Measurements from ENCODE around the gene LACRT.

LACRT gene

DNA sequence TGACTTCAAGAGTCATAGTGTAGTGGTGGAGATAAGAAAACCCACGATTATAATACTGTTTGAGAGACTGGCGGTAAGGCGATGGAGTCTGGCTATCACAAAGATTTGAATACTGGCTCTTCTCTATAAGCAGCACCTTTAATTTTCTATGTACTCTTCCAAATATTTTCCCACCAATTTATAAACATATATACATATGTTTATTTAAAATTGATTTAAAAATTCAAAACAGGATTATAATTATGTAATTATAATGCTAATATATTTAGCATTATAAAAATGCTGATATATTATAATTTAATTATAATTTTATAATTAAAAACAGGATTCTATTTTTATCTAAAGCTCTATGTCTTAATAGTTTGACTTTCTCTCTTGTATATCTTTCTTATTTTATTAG lies 28.9 kb upstream of the LACRT start:
- no peak for DNase-seq (ENCODE audit: extremely low read depth, low read depth)
- no peak overlapping the region for H3K4me3 ChIP-seq (replicated peaks; ENCODE audit: low read depth, low read length)
- TF ChIP-seq, protein P1, sequence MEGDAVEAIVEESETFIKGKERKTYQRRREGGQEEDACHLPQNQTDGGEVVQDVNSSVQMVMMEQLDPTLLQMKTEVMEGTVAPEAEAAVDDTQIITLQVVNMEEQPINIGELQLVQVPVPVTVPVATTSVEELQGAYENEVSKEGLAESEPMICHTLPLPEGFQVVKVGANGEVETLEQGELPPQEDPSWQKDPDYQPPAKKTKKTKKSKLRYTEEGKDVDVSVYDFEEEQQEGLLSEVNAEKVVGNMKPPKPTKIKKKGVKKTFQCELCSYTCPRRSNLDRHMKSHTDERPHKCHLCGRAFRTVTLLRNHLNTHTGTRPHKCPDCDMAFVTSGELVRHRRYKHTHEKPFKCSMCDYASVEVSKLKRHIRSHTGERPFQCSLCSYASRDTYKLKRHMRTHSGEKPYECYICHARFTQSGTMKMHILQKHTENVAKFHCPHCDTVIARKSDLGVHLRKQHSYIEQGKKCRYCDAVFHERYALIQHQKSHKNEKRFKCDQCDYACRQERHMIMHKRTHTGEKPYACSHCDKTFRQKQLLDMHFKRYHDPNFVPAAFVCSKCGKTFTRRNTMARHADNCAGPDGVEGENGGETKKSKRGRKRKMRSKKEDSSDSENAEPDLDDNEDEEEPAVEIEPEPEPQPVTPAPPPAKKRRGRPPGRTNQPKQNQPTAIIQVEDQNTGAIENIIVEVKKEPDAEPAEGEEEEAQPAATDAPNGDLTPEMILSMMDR (IDR thresholded peaks at IDR 0.05; ENCODE audit: low read depth, low read length, missing control alignments), result no peak

DNA sequence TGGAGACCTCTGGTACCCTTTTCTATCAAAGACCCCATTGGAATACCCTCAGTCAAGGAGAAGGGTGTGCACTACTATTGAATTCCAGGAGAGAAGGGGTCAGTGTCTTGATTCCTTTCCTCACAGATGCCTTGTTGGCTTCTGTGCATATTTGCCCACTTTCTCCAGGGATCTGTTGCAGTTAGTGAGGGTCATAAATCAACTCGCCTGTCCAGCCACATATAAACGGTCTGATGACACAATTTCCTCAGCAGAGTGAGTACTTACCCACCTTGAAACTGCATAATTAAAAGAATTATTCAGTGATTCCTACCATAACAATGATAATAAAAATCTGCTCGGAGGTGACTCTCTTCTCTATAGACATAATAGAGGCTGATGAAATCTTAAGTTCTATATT lies 27.3 kb upstream of the LACRT start:
- TF ChIP-seq, protein P1 (IDR thresholded peaks at IDR 0.05; ENCODE audit: low read depth, low read length, missing control alignments), result no peak
- no peak for DNase-seq (ENCODE audit: extremely low read depth, low read depth)
- H3K4me3 ChIP-seq (replicated peaks; ENCODE audit: low read depth, low read length), result no peak overlapping the region

DNA sequence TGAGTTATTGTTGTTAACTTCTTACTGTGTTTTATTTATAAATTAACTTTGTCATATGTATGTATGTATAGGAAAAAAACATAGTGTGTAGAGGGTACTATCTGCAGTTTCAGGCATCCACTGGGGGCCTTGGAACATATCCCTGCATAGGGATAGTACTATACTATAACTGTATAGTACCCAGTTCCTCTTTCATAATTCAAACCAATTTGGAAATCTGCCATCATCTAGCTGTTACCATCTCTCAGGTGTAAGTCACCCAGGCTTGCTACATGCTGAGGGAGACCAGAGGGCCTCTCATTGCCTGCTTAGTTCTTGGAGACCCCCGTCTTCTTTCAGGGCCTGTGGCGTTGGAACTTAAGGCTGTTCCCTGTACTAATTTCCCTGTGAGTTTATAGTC lies 26.4 kb upstream of the LACRT start:
- no peak overlapping the region for H3K4me3 ChIP-seq (replicated peaks; ENCODE audit: low read depth, low read length)
- DNase-seq (ENCODE audit: extremely low read depth, low read depth), result no peak
- TF ChIP-seq, protein P1 (IDR thresholded peaks at IDR 0.05; ENCODE audit: low read depth, low read length, missing control alignments), result no peak

DNA sequence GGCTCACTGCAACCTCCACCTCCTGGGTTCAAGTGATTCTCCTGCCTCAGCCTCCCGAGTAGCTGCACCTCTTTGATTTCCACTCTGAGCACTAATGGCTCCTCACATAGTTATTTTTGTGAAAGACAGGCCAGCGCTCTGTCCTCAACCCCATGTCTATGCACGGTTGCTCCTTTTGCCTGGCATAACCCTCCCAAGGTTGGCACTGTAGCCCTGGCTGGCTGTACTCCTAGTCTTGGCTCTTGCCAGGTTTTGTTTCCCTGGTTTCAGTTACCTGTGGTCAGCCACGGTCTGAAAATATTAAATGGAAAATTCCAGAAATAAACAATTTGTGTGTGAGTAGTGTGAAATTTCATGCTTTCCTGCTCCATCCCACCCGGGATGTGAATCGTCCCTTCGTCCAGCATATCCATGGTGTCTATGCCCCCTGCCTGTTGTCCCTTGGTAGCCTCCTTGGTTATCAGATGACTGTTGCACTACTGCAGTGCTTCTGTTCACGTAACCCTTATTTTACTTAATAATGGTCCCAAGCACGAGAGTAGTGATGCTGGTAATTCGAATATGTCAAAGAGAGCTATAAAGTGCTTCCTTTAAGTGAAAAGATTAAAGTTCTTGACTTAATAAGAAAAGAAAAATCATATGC lies 25.7 kb upstream of the LACRT start:
- DNase-seq (ENCODE audit: extremely low read depth, low read depth), result no peak
- no peak overlapping the region for H3K4me3 ChIP-seq (replicated peaks; ENCODE audit: low read depth, low read length)
- TF ChIP-seq, protein P1 (IDR thresholded peaks at IDR 0.05; ENCODE audit: low read depth, low read length, missing control alignments), result no peak

DNA sequence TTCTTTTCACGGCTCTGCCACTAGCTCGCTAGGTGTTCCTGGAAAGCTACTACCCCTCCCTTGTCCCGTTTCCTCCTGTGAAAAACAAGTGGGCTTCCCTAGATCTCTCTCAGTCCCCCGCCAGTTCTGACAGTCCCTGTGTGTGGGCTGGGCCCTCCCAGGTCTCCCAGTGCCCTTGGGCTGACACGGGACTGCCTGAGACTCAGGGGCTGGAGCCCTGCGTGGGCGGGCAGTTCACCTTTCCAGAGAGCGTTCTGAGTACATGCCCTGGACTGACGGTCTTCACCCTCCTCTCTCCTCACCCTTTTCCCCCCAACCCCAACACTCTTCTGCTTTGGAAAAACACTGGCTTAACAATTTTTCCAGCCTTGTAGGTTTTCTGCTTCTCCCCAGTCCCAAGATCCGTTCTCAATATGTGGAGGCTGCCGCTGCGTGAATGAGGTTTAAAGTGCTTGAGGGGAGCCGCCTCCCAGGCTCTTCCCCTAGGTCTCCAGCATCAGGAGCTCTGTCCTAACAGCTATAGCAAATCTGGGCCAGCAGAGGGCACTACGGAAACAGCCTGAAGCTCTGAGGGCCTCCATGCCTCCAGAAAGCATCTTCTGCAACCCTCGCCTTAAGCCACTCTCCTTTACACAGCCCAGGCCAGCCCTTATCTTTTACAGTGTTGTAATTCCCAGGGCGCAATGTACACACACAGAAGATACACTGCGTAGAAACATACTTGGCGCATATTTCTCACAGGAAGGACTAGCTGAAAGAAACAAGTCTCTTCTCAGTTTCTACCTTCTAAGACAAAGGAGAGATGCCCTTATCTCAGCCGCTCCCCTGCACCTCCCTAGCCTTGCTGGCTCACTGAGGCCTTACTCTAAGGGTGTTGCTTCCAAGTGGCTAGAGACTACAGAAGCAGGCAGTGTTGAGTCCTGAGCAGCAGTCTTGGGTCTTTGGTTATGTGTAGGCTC lies 23.9 kb upstream of the LACRT start:
- DNase-seq (ENCODE audit: extremely low read depth, low read depth), result peak; percentile 2
- no peak overlapping the region for H3K4me3 ChIP-seq (replicated peaks; ENCODE audit: low read depth, low read length)
- TF ChIP-seq, protein P1 (IDR thresholded peaks at IDR 0.05; ENCODE audit: low read depth, low read length, missing control alignments), result peak; percentile 67

DNA sequence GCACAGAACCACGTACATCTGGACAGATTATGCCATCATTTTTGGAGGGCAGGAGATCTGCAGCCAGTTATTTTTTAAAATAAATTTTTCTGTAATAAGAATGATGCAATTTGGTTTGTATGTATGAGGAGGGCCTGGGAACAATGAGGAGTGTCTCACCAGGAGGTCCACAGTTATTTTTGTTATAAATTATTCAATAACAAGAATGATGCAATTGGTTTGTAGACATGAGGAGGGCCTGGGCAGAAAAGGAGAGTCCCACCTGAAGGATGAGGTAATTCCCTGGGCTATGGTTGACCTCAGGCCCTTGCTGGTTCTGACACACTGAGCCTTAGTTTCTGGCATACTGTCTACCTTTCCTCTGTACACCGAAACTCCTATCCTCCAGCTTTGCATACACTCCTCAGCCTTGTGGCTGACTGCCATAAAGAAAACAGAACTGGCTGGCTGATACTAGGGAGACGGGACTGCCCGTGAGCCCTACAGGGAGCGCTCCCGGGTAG lies 22.5 kb upstream of the LACRT start:
- no peak for DNase-seq (ENCODE audit: extremely low read depth, low read depth)
- TF ChIP-seq, protein P1 (IDR thresholded peaks at IDR 0.05; ENCODE audit: low read depth, low read length, missing control alignments), result no peak

More for the DNA sequence above, 22.5 kb upstream of the LACRT start:
- H3K4me3 ChIP-seq (replicated peaks; ENCODE audit: low read depth, low read length), result no peak overlapping the region

Measured in HFF-Myc (cell line).